ENCODE measurements around the gene STYXL2.

DNA sequence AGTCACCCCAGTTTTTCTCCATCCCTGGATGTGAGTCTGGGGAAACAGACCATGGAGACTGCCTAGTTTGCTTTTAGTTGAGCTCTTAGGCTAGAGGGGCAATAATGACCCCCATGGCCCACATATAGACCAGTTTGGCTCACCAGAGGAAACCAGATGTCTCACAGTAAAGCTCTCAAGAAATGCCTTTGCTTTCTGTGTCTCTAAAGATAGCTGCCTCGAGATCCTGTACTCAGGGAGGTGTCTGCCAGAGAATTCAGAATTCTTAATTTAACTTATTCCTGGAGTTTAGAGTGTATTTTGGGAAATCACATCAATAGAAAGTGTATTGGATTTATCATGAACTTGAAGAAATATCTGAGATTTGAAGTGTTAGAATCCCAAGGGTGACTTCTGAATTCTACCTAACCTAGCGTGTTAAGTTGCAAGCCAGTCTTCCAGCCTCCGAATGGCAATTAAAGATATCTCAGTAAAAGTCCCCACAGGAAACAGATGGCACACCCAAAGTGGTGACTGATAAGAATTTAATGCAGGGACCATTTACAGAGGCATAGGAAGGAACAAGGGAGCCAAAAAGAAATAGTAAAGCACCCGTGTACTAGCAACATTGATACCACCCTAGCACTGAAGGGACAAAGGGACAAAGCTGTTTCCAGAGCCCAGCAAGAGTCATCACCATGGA lies 37.1 kb downstream of the STYXL2 start:
- TF ChIP-seq EZH2 (IDR thresholded peaks at IDR 0.05; ENCODE audit: borderline replicate concordance, low read length) (no peak), CTCF (IDR thresholded peaks at IDR 0.05; ENCODE audit: low read length) (no peak)

All from OCI-LY1 (cell line).